ENCODE measurements around the gene URB1.

The URB1 gene

DNA sequence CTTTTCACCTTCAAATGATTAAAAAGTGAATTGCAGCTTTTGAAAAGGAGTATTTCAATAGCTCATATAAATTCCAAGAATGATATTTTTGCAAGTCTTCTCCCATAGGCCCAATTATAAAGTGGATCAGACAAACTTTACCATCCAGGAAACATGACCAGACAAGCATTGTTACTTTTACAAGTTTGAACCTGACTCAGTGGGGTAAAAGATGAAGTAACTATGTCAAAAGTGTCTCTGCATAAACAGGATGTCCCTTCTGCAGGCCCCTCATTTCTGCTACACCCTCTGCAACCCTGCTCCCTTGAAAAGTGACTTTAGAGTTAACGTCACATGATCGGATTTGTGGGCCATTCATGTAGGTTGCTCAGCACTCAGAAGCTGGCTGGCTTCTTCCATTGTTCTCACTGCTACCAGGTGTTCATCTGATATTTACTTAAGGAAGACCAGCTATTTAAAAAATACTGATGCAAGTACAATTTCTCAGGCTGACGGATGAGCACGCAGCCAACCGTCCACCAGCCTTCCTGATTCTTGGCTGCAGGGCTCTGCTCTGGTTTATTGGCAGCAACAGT, 32.3 kb downstream of the URB1 start:
- Histone ChIP-seq H3K4me3 (ENCODE audit: insufficient read depth, low read depth, low read length) (no peak overlapping the region), H3K27ac (ENCODE audit: insufficient read depth, low read depth, low read length, poor library complexity, severe bottlenecking) (no peak overlapping the region), H3K4me1 (ENCODE audit: control insufficient read depth, insufficient read depth, low read length) (no peaks in the 10 kb centered on the region), H3K36me3 (ENCODE audit: control insufficient read depth, insufficient read depth, low read length) (peaks cover 47% of the 10 kb centered on the region), H3K27me3 (ENCODE audit: control insufficient read depth, insufficient read depth, low read length, poor library complexity, severe bottlenecking) (no peaks in the 10 kb centered on the region), H3K9me3 (ENCODE audit: control insufficient read depth, low read length) (no peaks in the 10 kb centered on the region)
- WGBS, 2 experiments: 97 to 98% methylated on average over 5 of the region's 5 CpGs

DNA sequence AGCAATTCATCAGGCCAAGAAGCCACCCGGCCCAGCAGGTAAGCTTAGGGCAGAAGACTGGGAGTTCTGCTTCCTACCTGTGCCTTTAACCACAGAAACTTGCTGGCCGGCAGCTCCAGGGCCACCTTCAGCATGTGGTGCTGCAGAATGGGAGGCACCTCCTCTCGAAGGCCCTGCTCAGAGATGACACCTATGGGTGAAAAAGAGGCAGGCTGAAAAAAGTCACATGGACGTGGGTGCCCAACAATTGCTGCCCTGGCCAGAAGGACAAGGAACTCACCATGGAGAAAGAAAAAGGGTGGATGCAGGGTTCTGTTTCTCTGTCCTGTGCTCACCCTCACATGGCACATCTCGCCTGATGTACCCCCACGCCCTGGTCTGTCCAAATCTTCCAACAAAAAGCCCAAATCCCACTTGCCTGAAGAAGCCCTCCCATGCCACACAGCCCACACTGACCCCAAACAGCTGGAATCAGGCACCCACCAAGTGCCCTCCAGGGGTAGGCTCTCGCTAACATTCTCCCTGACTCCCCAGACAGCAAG, 33.0 kb downstream of the URB1 start:
- no peak overlapping the region for H3K4me3 ChIP-seq (ENCODE audit: insufficient read depth, low read depth, low read length)
- 90 to 93% methylated on average over 7 of the region's 7 CpGs for WGBS, 2 experiments
- H3K4me1 ChIP-seq (ENCODE audit: control insufficient read depth, insufficient read depth, low read length): no peaks in the 10 kb centered on the region
- peaks cover 48% of the 10 kb centered on the region for H3K36me3 ChIP-seq (ENCODE audit: control insufficient read depth, insufficient read depth, low read length)
- no peaks in the 10 kb centered on the region for H3K9me3 ChIP-seq (ENCODE audit: control insufficient read depth, low read length)
- no peaks in the 10 kb centered on the region for H3K27me3 ChIP-seq (ENCODE audit: control insufficient read depth, insufficient read depth, low read length, poor library complexity, severe bottlenecking)
- H3K27ac ChIP-seq (ENCODE audit: insufficient read depth, low read depth, low read length, poor library complexity, severe bottlenecking): no peak overlapping the region

DNA sequence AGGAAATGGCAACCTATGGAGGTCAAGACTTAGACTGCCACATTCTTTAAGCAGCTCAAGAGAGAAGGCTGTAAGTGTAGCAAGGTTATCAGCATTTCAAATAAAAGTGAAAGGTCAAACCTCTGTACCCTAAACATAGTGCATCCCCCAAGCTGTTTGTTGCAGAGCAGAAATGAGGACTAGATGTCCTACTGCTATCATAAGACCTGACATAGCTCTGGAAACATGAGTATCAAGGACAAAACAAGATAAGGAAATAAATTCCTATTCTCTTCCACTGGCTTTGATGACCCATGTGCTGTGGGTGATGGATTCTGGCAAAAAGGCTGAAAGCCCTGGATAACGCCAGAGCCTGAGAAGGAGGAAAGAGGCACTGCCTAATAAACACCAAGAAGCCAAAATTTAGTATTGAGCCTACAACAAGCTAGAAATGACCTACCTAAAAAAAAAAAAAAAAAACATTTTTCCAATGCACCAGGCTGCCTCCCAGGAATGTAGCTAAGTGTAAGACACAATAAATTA, 35.9 kb downstream of the URB1 start:
- H3K9me3 ChIP-seq (ENCODE audit: control insufficient read depth, low read length): no peaks in the 10 kb centered on the region
- peaks cover 51% of the 10 kb centered on the region for H3K36me3 ChIP-seq (ENCODE audit: control insufficient read depth, insufficient read depth, low read length)
- H3K4me1 ChIP-seq (ENCODE audit: control insufficient read depth, insufficient read depth, low read length): no peaks in the 10 kb centered on the region
- 90 to 92% methylated on average over 1 of the region's 1 CpG for WGBS, 2 experiments
- no peak overlapping the region for H3K4me3 ChIP-seq (ENCODE audit: insufficient read depth, low read depth, low read length)
- H3K27ac ChIP-seq (ENCODE audit: insufficient read depth, low read depth, low read length, poor library complexity, severe bottlenecking): no peak overlapping the region
- no peaks in the 10 kb centered on the region for H3K27me3 ChIP-seq (ENCODE audit: control insufficient read depth, insufficient read depth, low read length, poor library complexity, severe bottlenecking)

DNA sequence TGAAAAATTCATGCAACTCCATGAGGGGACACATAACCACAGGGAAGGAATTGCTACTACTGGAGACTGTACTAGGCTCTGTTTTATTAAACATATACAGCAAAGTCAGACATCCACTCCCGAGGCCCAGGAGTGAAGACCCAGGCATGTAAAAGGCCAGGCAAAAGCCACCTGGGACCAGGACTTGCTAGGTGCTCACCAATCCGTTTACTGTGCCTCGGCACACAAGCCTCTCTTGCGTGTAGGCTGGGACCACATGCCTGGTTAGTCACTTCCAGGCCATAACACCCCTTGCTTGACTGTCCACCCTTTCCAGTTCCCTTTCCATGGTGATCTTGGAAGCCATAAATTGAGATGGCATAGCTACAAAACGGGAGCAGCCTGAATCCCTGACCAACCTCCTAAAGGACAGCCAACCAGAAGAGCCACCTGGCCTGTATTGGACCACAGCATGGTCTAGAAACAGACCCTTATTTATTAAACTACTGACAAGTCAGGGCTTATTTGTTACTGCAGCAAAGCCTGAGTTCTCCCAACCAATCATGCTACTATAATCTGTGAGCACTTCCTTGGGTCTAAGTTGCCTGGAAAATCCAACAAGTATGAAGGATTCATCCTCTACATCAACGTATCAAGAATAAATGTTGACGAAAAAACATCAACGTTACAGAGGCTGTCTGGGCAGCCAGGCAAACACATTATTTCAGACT, 39.7 kb downstream of the URB1 start:
- WGBS, 2 experiments: 95% methylated on average over 8 of the region's 8 CpGs
- no peak overlapping the region for H3K4me3 ChIP-seq (ENCODE audit: insufficient read depth, low read depth, low read length)
- H3K36me3 ChIP-seq (ENCODE audit: control insufficient read depth, insufficient read depth, low read length): peaks cover 43% of the 10 kb centered on the region

DNA sequence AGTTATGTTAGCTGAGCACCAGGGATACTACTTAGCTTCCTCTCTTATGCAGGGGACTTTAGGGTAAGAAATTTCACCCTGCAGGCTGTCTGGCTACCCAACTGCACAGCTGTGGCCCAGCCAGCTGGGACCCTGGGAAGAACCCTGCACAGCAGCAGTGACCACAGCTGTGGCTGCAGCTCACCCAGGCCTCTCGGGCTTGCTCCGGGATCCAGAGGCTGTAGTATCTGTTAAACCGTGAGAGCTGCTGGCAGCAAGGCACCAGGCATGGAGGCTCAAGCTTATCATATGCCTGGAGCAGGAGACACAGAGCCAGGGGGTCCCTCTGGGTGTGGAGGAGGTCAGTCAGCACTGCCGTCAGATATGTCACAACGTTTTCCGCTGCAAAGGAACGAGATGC, 40.3 kb downstream of the URB1 start:
- Histone ChIP-seq H3K9me3 (ENCODE audit: control insufficient read depth, low read length) (no peaks in the 10 kb centered on the region), H3K4me1 (ENCODE audit: control insufficient read depth, insufficient read depth, low read length) (no peaks in the 10 kb centered on the region), H3K36me3 (ENCODE audit: control insufficient read depth, insufficient read depth, low read length) (peaks cover 41% of the 10 kb centered on the region), H3K27me3 (ENCODE audit: control insufficient read depth, insufficient read depth, low read length, poor library complexity, severe bottlenecking) (no peaks in the 10 kb centered on the region), H3K27ac (ENCODE audit: insufficient read depth, low read depth, low read length, poor library complexity, severe bottlenecking) (no peak overlapping the region), H3K4me3 (ENCODE audit: insufficient read depth, low read depth, low read length) (no peak overlapping the region)
- WGBS, 2 experiments: 96 to 98% methylated on average over 7 of the region's 7 CpGs

More for the DNA sequence above, 39.7 kb downstream of the URB1 start:
- Histone ChIP-seq H3K4me1 (ENCODE audit: control insufficient read depth, insufficient read depth, low read length) (no peaks in the 10 kb centered on the region), H3K9me3 (ENCODE audit: control insufficient read depth, low read length) (no peaks in the 10 kb centered on the region), H3K27ac (ENCODE audit: insufficient read depth, low read depth, low read length, poor library complexity, severe bottlenecking) (no peak overlapping the region), H3K27me3 (ENCODE audit: control insufficient read depth, insufficient read depth, low read length, poor library complexity, severe bottlenecking) (no peaks in the 10 kb centered on the region)

DNA sequence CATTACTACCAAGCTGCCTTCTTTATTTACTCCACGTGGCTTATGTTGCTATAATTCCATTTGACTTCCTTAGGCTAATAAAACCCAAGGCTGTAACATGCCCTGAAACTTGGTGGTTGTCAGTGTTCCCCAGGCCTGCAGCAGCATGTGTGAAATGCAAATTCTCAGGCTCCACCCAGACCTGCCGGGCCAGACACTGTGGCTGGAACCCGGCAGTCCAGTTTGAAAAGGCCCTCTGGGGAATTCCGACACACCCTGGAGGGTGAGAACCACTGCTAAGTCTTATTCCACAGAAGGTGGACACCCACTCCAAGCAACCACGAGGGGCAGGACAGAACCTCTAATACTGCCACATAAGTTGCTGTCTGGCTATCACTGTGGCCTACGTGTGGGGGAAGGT, 41.4 kb downstream of the URB1 start:
- WGBS, 2 experiments: 93 to 94% methylated on average over 6 of the region's 6 CpGs
- H3K36me3 ChIP-seq (ENCODE audit: control insufficient read depth, insufficient read depth, low read length): peaks cover 47% of the 10 kb centered on the region

DNA sequence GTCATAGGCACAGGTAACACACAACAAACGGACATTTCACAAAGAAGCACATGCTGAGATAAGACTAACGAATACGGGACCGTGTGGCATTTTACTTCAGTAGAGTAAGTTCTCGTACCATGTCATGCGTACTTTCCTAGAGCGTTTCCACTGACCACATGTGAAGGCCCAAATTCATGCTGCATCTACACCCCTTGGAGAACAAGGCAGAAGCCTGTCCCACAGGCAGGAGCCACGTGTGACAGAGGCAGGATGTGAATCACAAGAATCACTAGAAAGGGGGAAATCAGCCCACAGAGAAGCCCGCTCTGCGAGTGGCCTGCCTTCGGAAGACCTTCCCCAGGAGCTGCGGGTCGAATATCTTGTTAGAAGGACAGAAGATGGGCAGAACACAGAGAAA, 41.8 kb downstream of the URB1 start:
- H3K4me1 ChIP-seq (ENCODE audit: control insufficient read depth, insufficient read depth, low read length): no peaks in the 10 kb centered on the region
- H3K9me3 ChIP-seq (ENCODE audit: control insufficient read depth, low read length): no peaks in the 10 kb centered on the region
- WGBS, 2 experiments: 94 to 95% methylated on average over 13 of the region's 13 CpGs
- H3K27ac ChIP-seq (ENCODE audit: insufficient read depth, low read depth, low read length, poor library complexity, severe bottlenecking): no peak overlapping the region
- H3K4me3 ChIP-seq (ENCODE audit: insufficient read depth, low read depth, low read length): no peak overlapping the region
- H3K27me3 ChIP-seq (ENCODE audit: control insufficient read depth, insufficient read depth, low read length, poor library complexity, severe bottlenecking): no peaks in the 10 kb centered on the region
- peaks cover 46% of the 10 kb centered on the region for H3K36me3 ChIP-seq (ENCODE audit: control insufficient read depth, insufficient read depth, low read length)

More for the DNA sequence above, 41.4 kb downstream of the URB1 start:
- Histone ChIP-seq H3K27ac (ENCODE audit: insufficient read depth, low read depth, low read length, poor library complexity, severe bottlenecking) (no peak overlapping the region), H3K4me3 (ENCODE audit: insufficient read depth, low read depth, low read length) (no peak overlapping the region), H3K4me1 (ENCODE audit: control insufficient read depth, insufficient read depth, low read length) (no peaks in the 10 kb centered on the region), H3K9me3 (ENCODE audit: control insufficient read depth, low read length) (no peaks in the 10 kb centered on the region), H3K27me3 (ENCODE audit: control insufficient read depth, insufficient read depth, low read length, poor library complexity, severe bottlenecking) (no peaks in the 10 kb centered on the region)

DNA sequence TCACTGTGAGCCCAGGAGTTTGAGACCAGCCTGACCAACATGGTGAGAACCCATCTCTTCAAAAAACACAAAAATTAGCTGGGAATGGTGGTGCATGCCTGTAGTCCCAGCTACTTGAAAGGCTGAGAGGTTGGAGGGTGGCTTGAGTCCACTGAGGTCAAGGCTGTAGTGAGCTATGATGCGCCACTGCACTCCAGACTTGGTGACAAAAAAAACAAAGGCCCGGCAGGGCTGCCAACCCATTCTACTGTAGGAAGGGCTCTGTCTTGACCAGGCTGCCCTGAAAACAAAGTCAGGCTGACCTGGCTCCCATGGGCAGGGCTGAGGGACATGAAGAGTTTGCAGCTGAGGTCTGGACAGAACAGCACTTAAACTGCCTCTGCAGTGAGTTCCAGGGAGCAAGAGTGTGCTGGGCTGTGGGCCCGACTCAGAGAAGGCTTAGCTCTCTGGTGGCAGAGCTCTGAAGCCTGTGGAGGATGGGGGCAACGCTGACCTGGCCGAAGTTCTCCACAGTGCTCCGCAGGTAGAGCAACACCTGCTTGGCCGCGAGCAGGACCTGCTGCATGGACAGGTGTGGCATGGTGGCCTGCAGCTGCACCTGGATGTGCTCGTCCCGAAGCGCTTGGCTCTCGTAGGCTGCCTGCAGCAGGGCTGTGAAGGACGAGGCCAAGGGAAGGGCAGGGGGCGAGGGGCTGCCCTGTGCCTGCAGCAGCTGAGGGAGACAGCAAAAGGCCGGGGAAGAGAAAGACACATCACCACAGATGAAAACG, 42.4 kb downstream of the URB1 start:
- Histone ChIP-seq H3K27me3 (ENCODE audit: control insufficient read depth, insufficient read depth, low read length, poor library complexity, severe bottlenecking) (no peaks in the 10 kb centered on the region), H3K27ac (ENCODE audit: insufficient read depth, low read depth, low read length, poor library complexity, severe bottlenecking) (no peak overlapping the region)
- 95 to 96% methylated on average over 16 of the region's 16 CpGs for WGBS, 2 experiments

DNA sequence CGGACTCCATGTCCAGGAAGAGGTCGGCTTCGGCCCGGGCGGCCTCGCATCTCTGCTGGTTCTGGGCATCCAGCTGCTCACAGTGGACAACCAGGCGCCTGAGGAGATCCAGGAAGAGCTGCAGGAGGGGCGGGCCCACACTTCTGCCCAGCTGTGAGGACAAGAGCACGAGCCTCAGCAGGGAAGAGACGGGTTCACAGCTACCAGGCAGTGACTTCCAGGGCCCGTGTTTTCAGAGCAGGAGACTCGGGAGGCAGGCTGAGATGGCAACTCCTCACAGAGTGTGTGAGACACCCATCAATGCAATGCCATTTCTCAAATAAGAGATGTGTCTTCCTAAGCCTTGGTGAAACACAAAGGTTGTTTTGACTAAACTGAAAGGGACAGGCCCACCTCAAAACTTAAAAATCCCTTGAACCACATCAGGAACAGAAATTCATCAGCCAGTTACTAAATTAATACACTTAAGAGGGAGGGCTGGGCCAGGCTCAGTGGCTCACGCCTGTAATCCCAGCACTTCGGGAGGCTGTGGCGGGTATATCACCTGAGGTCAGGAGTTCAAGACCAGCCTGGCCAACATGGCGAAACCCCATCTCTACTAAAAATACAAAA, 43.4 kb downstream of the URB1 start:
- Histone ChIP-seq H3K36me3 (ENCODE audit: control insufficient read depth, insufficient read depth, low read length) (peaks cover 51% of the 10 kb centered on the region), H3K9me3 (ENCODE audit: control insufficient read depth, low read length) (no peaks in the 10 kb centered on the region), H3K4me3 (ENCODE audit: insufficient read depth, low read depth, low read length) (no peak overlapping the region), H3K27ac (ENCODE audit: insufficient read depth, low read depth, low read length, poor library complexity, severe bottlenecking) (no peak overlapping the region), H3K4me1 (ENCODE audit: control insufficient read depth, insufficient read depth, low read length) (no peaks in the 10 kb centered on the region), H3K27me3 (ENCODE audit: control insufficient read depth, insufficient read depth, low read length, poor library complexity, severe bottlenecking) (no peaks in the 10 kb centered on the region)
- 93 to 94% methylated on average over 16 of the region's 16 CpGs for WGBS, 2 experiments

More for the DNA sequence above, 42.4 kb downstream of the URB1 start:
- H3K4me3 ChIP-seq (ENCODE audit: insufficient read depth, low read depth, low read length): no peak overlapping the region
- no peaks in the 10 kb centered on the region for H3K9me3 ChIP-seq (ENCODE audit: control insufficient read depth, low read length)
- no peaks in the 10 kb centered on the region for H3K4me1 ChIP-seq (ENCODE audit: control insufficient read depth, insufficient read depth, low read length)
- H3K36me3 ChIP-seq (ENCODE audit: control insufficient read depth, insufficient read depth, low read length): peaks cover 47% of the 10 kb centered on the region
